ENCODE data around the gene SEMA4C. TPM values are rescaled to one million over a fixed set of nuclear protein-coding genes. Genes with fewer than 3 reads are reported as not detected.

Gene SEMA4C
- total and polyA plus RNA-seq, 9 of the 15 experiments (the other 6 are each of a cell fraction or from before 2014, with no cell fraction given): 0.32 to 59.7 (median 23.9) TPM

GRCh38 chr2:96882230-96882629 is 12.3 kb upstream of the SEMA4C start (continued):
- TF ChIP-seq ZBTB7A (IDR thresholded peaks at IDR 0.05; ENCODE audit: borderline replicate concordance, control insufficient read depth, low read depth, low read length) (no peak), SMARCC2 (IDR thresholded peaks at IDR 0.05; ENCODE audit: low read depth) (no peak), OTX1 (CRISPR knock-in tag; IDR thresholded peaks at IDR 0.05) (no peak), ZBTB17 (CRISPR knock-in tag; IDR thresholded peaks at IDR 0.05) (0 out of 2 replicates have a peak, but pooled peaks have one; percentile 15), FOXJ3 (CRISPR knock-in tag; IDR thresholded peaks at IDR 0.05) (no peak), ETV6 (IDR thresholded peaks at IDR 0.05; ENCODE audit: borderline replicate concordance in 1 of 2, low read depth in 2 of 2, low read length in 1 of 2) (no peak), ETV6 (CRISPR knock-in tag; IDR thresholded peaks at IDR 0.05; ENCODE audit: borderline replicate concordance) (no peak), POLR2G (IDR thresholded peaks at IDR 0.05; ENCODE audit: low read depth, low read length) (peak; percentile 66), SP1 (CRISPR knock-in tag; IDR thresholded peaks at IDR 0.05) (peak; percentile 16; the same call in 1 of the 2 replicates)
- TF ChIP-seq, protein P1, sequence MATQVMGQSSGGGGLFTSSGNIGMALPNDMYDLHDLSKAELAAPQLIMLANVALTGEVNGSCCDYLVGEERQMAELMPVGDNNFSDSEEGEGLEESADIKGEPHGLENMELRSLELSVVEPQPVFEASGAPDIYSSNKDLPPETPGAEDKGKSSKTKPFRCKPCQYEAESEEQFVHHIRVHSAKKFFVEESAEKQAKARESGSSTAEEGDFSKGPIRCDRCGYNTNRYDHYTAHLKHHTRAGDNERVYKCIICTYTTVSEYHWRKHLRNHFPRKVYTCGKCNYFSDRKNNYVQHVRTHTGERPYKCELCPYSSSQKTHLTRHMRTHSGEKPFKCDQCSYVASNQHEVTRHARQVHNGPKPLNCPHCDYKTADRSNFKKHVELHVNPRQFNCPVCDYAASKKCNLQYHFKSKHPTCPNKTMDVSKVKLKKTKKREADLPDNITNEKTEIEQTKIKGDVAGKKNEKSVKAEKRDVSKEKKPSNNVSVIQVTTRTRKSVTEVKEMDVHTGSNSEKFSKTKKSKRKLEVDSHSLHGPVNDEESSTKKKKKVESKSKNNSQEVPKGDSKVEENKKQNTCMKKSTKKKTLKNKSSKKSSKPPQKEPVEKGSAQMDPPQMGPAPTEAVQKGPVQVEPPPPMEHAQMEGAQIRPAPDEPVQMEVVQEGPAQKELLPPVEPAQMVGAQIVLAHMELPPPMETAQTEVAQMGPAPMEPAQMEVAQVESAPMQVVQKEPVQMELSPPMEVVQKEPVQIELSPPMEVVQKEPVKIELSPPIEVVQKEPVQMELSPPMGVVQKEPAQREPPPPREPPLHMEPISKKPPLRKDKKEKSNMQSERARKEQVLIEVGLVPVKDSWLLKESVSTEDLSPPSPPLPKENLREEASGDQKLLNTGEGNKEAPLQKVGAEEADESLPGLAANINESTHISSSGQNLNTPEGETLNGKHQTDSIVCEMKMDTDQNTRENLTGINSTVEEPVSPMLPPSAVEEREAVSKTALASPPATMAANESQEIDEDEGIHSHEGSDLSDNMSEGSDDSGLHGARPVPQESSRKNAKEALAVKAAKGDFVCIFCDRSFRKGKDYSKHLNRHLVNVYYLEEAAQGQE (IDR thresholded peaks at IDR 0.05; ENCODE audit: borderline replicate concordance): no peak
- TF ChIP-seq, protein P1 (CRISPR knock-in tag; IDR thresholded peaks at IDR 0.05; ENCODE audit: low read depth): peak; percentile 44; the same call in 1 of the 2 replicates
- TF ChIP-seq, protein P2, sequence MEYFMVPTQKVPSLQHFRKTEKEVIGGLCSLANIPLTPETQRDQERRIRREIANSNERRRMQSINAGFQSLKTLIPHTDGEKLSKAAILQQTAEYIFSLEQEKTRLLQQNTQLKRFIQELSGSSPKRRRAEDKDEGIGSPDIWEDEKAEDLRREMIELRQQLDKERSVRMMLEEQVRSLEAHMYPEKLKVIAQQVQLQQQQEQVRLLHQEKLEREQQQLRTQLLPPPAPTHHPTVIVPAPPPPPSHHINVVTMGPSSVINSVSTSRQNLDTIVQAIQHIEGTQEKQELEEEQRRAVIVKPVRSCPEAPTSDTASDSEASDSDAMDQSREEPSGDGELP (CRISPR knock-in tag; IDR thresholded peaks at IDR 0.05; ENCODE audit: borderline replicate concordance): peak; percentile 65; the same call in 1 of the 2 replicates
- TF ChIP-seq, protein P3, sequence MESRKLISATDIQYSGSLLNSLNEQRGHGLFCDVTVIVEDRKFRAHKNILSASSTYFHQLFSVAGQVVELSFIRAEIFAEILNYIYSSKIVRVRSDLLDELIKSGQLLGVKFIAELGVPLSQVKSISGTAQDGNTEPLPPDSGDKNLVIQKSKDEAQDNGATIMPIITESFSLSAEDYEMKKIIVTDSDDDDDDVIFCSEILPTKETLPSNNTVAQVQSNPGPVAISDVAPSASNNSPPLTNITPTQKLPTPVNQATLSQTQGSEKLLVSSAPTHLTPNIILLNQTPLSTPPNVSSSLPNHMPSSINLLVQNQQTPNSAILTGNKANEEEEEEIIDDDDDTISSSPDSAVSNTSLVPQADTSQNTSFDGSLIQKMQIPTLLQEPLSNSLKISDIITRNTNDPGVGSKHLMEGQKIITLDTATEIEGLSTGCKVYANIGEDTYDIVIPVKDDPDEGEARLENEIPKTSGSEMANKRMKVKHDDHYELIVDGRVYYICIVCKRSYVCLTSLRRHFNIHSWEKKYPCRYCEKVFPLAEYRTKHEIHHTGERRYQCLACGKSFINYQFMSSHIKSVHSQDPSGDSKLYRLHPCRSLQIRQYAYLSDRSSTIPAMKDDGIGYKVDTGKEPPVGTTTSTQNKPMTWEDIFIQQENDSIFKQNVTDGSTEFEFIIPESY (CRISPR knock-in tag; IDR thresholded peaks at IDR 0.05): peak; percentile 98
